Tibial artery (tissue), 4 donors: ENCODE results near the gene TMEM40.

Experiments
- DNase-seq, 2 donors: peaks; one replicate each; pipeline ENCODE4 v3.0.0-alpha.2; 2019
- H3K27ac ChIP-seq, 2 donors: fragments of 200-600 bp; sonication (generic) in 1 of 2; 1 replicate in 1 of 2; 2 replicates in 1 of 2; pipeline ENCODE4 v1.5.1; 2018 to 2019; ENCODE audit warnings: mild to moderate bottlenecking in 1 of 2
- H3K27me3 ChIP-seq, 2 donors: fragments of 200-600 bp; sonication (generic) in 1 of 2; one replicate each; pipeline versions ENCODE4 v1.5.1 to v1.6.0; 2016 to 2019
- H3K36me3 ChIP-seq, 3 donors: fragments of 200-600 bp; sonication (generic) in 2 of 3; one replicate each; pipeline ENCODE4 v1.5.1; 2016 to 2019; ENCODE audit warnings: mild to moderate bottlenecking in 2 of 3
- H3K4me1 ChIP-seq, 4 donors: fragments of 200-600 bp; sonication (generic) in 2 of 4; 1 replicate in 3 of 4; 2 replicates in 1 of 4; pipeline ENCODE4 v1.5.1; 2016 to 2019
- H3K4me3 ChIP-seq, 2 donors: fragments of 200-600 bp; sonication (generic) in 1 of 2; 1 replicate in 1 of 2; 2 replicates in 1 of 2; pipeline ENCODE4 v1.5.1; 2018 to 2019; ENCODE audit warnings: mild to moderate bottlenecking in 2 of 2
- H3K9me3 ChIP-seq, 3 donors: fragments of 200-600 bp; sonication (generic) in 1 of 3; one replicate each; pipeline ENCODE4 v1.5.1; 2016 to 2019
- CTCF ChIP-seq, 2 experiments: fragments of 200-600 bp in 1 of 2; fragments of 450-650 bp in 1 of 2; IDR thresholded peaks; one replicate each; pipeline ENCODE4 v1.5.1; 2017 to 2019; ENCODE audit warnings: antibody characterized with exemption in 2 of 2, mild to moderate bottlenecking in 1 of 2, moderate library complexity in 1 of 2
- intact Hi-C: fragments of 100-400 bp; cut with DNase I; formaldehyde crosslinking; loops from one replicate; pipeline ENCODE4 v1.15.0; 2023; ENCODE audit warnings: low total_unique reads

TMEM40 gene

GRCh38 chr3:12737833-12738232, 21.2 kb downstream of the TMEM40 start:
- no peak for DNase-seq
- peaks cover 0 to 7% of the 10 kb centered on the region in 2 donors for H3K27me3 ChIP-seq
- H3K27ac ChIP-seq, result no peak overlapping the region
- H3K36me3 ChIP-seq, result no peaks in the 10 kb centered on the region
- intact Hi-C loops, result no loop called here
- H3K4me3 ChIP-seq, result no peak overlapping the region
- TF ChIP-seq CTCF (IDR thresholded peaks at IDR 0.05), result no peak
- H3K9me3 ChIP-seq, result no peaks in the 10 kb centered on the region
- no peaks in the 10 kb centered on the region for H3K4me1 ChIP-seq

- Histone ChIP-seq H3K27ac (no peak overlapping the region), H3K27me3 (peaks cover 0 to 7% of the 10 kb centered on the region in 2 donors), H3K9me3 (no peaks in the 10 kb centered on the region), H3K36me3 (no peaks in the 10 kb centered on the region), H3K4me1 (no peaks in the 10 kb centered on the region), H3K4me3 (no peak overlapping the region)
- TF ChIP-seq CTCF (IDR thresholded peaks at IDR 0.05), result no peak
- intact Hi-C loops, result no loop called here
- no peak for DNase-seq
Measured at GRCh38 chr3:12737319-12737718, 21.7 kb downstream of the TMEM40 start.

GRCh38 chr3:12734960-12735359, 24.1 kb downstream of the TMEM40 start:
- Histone ChIP-seq H3K4me3 (no peak overlapping the region), H3K27me3 (peaks cover 0 to 5% of the 10 kb centered on the region in 2 donors), H3K4me1 (no peaks in the 10 kb centered on the region), H3K27ac (no peak overlapping the region), H3K9me3 (no peaks in the 10 kb centered on the region), H3K36me3 (no peaks in the 10 kb centered on the region)
- no peak for DNase-seq
- no peak for TF ChIP-seq CTCF (IDR thresholded peaks at IDR 0.05)
- intact Hi-C loops, result no loop called here

- H3K27ac ChIP-seq, result no peak overlapping the region
Measured at GRCh38 chr3:12733566-12733965, 25.5 kb downstream of the TMEM40 start.

GRCh38 chr3:12730506-12731242, 28.4 kb downstream of the TMEM40 start:
- intact Hi-C loops, result no loop called here

More at GRCh38 chr3:12733566-12733965, 25.5 kb downstream of the TMEM40 start:
- H3K4me1 ChIP-seq, result peaks cover 0 to 9% (median 1%) of the 10 kb centered on the region in 4 donors
- peaks cover 0 to 5% of the 10 kb centered on the region in 2 donors for H3K27me3 ChIP-seq
- no peak for DNase-seq
- no peak overlapping the region for H3K4me3 ChIP-seq
- TF ChIP-seq CTCF (IDR thresholded peaks at IDR 0.05), result no peak
- intact Hi-C loops, result no loop called here
- no peaks in the 10 kb centered on the region for H3K36me3 ChIP-seq
- H3K9me3 ChIP-seq, result no peaks in the 10 kb centered on the region

More at GRCh38 chr3:12730506-12731242, 28.4 kb downstream of the TMEM40 start:
- H3K4me1 ChIP-seq, result peaks cover 0 to 10% (median 1%) of the 10 kb centered on the region in 4 donors
- peaks cover 0 to 5% of the 10 kb centered on the region in 2 donors for H3K27me3 ChIP-seq
- H3K9me3 ChIP-seq, result no peaks in the 10 kb centered on the region
- no peak for TF ChIP-seq CTCF (IDR thresholded peaks at IDR 0.05)
- DNase-seq, result no peak
- H3K36me3 ChIP-seq, result no peaks in the 10 kb centered on the region
- H3K27ac ChIP-seq, result no peak overlapping the region
- no peak overlapping the region for H3K4me3 ChIP-seq
